Vagina (tissue), 2 donors: Measurements from ENCODE around the gene MGAT3. TPM values are rescaled to one million over a fixed set of nuclear protein-coding genes. Genes with fewer than 3 reads are reported as not detected.

ENCODE experiments used
- DNase-seq, 2 donors: peaks; one replicate each; pipeline ENCODE4 v3.0.0-alpha.2; 2017; ENCODE audit errors: extremely low spot score in 2 of 2
- H3K27ac ChIP-seq: fragments of 200-600 bp; sonication (generic); one replicate; pipeline ENCODE4 v1.5.1; 2019
- H3K27me3 ChIP-seq: fragments of 200-600 bp; sonication (generic); one replicate; pipeline ENCODE4 v1.5.1; 2019
- H3K36me3 ChIP-seq, 2 donors: fragments of 200-600 bp; sonication (generic); one replicate each; pipeline ENCODE4 v1.5.1; 2017 to 2019
- H3K4me1 ChIP-seq: fragments of 200-600 bp; sonication (generic); one replicate; pipeline ENCODE4 v1.5.1; 2019
- H3K4me3 ChIP-seq, 2 donors: fragments of 200-600 bp; sonication (generic); 1 replicate in 1 of 2; 2 replicates in 1 of 2; pipeline ENCODE4 v1.5.1; 2016 to 2019
- H3K9me3 ChIP-seq: fragments of 200-600 bp; sonication (generic); one replicate; pipeline ENCODE4 v1.5.1; 2019
- CTCF ChIP-seq, 3 experiments: fragments of 450-650 bp in 2 of 3; fragments of 200-600 bp in 1 of 3; sonication (generic) in 1 of 3; IDR thresholded peaks; one replicate each; pipeline ENCODE4 v1.5.1; 2017 to 2019; ENCODE audit warnings: antibody characterized with exemption in 3 of 3, mild to moderate bottlenecking in 2 of 3, moderate library complexity in 2 of 3
- POLR2A ChIP-seq, 2 donors: fragments of 450-650 bp; IDR thresholded peaks; one replicate each; pipeline ENCODE4 v1.6.1; 2017; ENCODE audit warnings: antibody characterized with exemption in 2 of 2, mild to moderate bottlenecking in 2 of 2, moderate library complexity in 2 of 2
- POLR2AphosphoS5 ChIP-seq, 2 donors: sonication (generic); formaldehyde crosslinking; IDR thresholded peaks; one replicate each; pipeline ENCODE4 v1.9.0; 2017; ENCODE audit warnings: antibody characterized with exemption in 2 of 2, mild to moderate bottlenecking in 2 of 2, low read depth in 1 of 2; ENCODE audit not compliant: insufficient read depth in 1 of 2
- intact Hi-C: fragments of 100-400 bp; cut with DNase I; formaldehyde crosslinking; loops from one replicate; pipeline ENCODE4 v1.15.1; 2023
- total RNA-seq: library from RNA; depleted of rRNA; stranded (reverse); fragments of >200 nt; gene quantifications from one replicate; pipeline ENCODE4 v1.2.3, GENCODE V29; 2016

MGAT3 gene
- total RNA-seq, 1 donor from 2014 or later, result 0.98 TPM

- Histone ChIP-seq H3K27ac (no peak overlapping the region), H3K4me1 (peaks cover 43% of the 10 kb centered on the region), H3K4me3 (no peak overlapping the region), H3K27me3 (no peaks in the 10 kb centered on the region), H3K36me3 (no peaks in the 10 kb centered on the region), H3K9me3 (no peaks in the 10 kb centered on the region)
- no peak for DNase-seq
- no peak for TF ChIP-seq POLR2AphosphoS5 (IDR thresholded peaks at IDR 0.05; ENCODE audit: insufficient read depth in 1 of 2, low read depth in 1 of 2)
- no peak for TF ChIP-seq CTCF (IDR thresholded peaks at IDR 0.05)
- no peak for TF ChIP-seq POLR2A (IDR thresholded peaks at IDR 0.05)
- intact Hi-C loops, result no loop called here
Measured at GRCh38 chr22:39468487-39469325, 11.9 kb downstream of the MGAT3 start.

GRCh38 chr22:39469326-39469680 is 12.5 kb downstream of the MGAT3 start:
- no peak for DNase-seq
- Histone ChIP-seq H3K4me3 (no peak overlapping the region), H3K27me3 (no peaks in the 10 kb centered on the region), H3K36me3 (no peaks in the 10 kb centered on the region), H3K4me1 (peaks cover 38% of the 10 kb centered on the region), H3K27ac (no peak overlapping the region), H3K9me3 (no peaks in the 10 kb centered on the region)
- TF ChIP-seq CTCF (IDR thresholded peaks at IDR 0.05), result no peak
- intact Hi-C loops, result no loop called here

GRCh38 chr22:39469681-39470450 is 13.1 kb downstream of the MGAT3 start:
- peak overlapping the region; percentile 59 for H3K27ac ChIP-seq

GRCh38 chr22:39470451-39471291 is 13.9 kb downstream of the MGAT3 start:
- intact Hi-C loops, result no loop called here

More at GRCh38 chr22:39469681-39470450, 13.1 kb downstream of the MGAT3 start:
- H3K4me3 ChIP-seq, result no peak overlapping the region
- no peaks in the 10 kb centered on the region for H3K9me3 ChIP-seq
- H3K36me3 ChIP-seq, result no peaks in the 10 kb centered on the region
- intact Hi-C loops, result no loop called here
- no peak for DNase-seq
- TF ChIP-seq POLR2AphosphoS5 (IDR thresholded peaks at IDR 0.05; ENCODE audit: insufficient read depth in 1 of 2, low read depth in 1 of 2), result no peak
- no peak for TF ChIP-seq CTCF (IDR thresholded peaks at IDR 0.05)
- no peak for TF ChIP-seq POLR2A (IDR thresholded peaks at IDR 0.05)
- peaks cover 38% of the 10 kb centered on the region for H3K4me1 ChIP-seq
- no peaks in the 10 kb centered on the region for H3K27me3 ChIP-seq

More at GRCh38 chr22:39470451-39471291, 13.9 kb downstream of the MGAT3 start:
- no peaks in the 10 kb centered on the region for H3K27me3 ChIP-seq
- H3K27ac ChIP-seq, result peak overlapping the region; percentile 59
- no peaks in the 10 kb centered on the region for H3K36me3 ChIP-seq
- no peak overlapping the region for H3K4me3 ChIP-seq
- no peak for DNase-seq
- peaks cover 38% of the 10 kb centered on the region for H3K4me1 ChIP-seq
- H3K9me3 ChIP-seq, result no peaks in the 10 kb centered on the region
- no peak for TF ChIP-seq CTCF (IDR thresholded peaks at IDR 0.05)
- no peak for TF ChIP-seq POLR2AphosphoS5 (IDR thresholded peaks at IDR 0.05; ENCODE audit: insufficient read depth in 1 of 2, low read depth in 1 of 2)
